GM20000 (cell line): ENCODE data around the gene SF3B3.

ENCODE experiments used
- DNase-seq: peaks from one replicate; pipeline ENCODE4 v3.0.0; 2012; ENCODE audit warnings: low spot score
- CTCF ChIP-seq: IDR thresholded peaks from 2 replicates; pipeline ENCODE4 v1.5.1; 2012; ENCODE audit warnings: mild to moderate bottlenecking, control low read depth; ENCODE audit errors: extremely low read depth, missing control alignments

The SF3B3 gene

GRCh38 chr16:70601576-70602575 lies 78.3 kb downstream of the SF3B3 start:
- no peak for DNase-seq
- no peak for TF ChIP-seq CTCF

- no peak for TF ChIP-seq CTCF
- DNase-seq: no peak
Observed at GRCh38 chr16:70602831-70603230, 79.2 kb downstream of the SF3B3 start.

- no peak for DNase-seq
- TF ChIP-seq CTCF: no peak
Observed at GRCh38 chr16:70604407-70605282, 81.0 kb downstream of the SF3B3 start.

- no peak for DNase-seq
- TF ChIP-seq CTCF: no peak
Observed at GRCh38 chr16:70605283-70605657, 81.7 kb downstream of the SF3B3 start.

GRCh38 chr16:70608521-70608920 lies 84.9 kb downstream of the SF3B3 start:
- DNase-seq: no peak

GRCh38 chr16:70610273-70611223 lies 86.9 kb downstream of the SF3B3 start:
- no peak for DNase-seq
- TF ChIP-seq CTCF: no peak

More at GRCh38 chr16:70608521-70608920, 84.9 kb downstream of the SF3B3 start:
- TF ChIP-seq CTCF: no peak
